ENCODE measurements around the gene RALB.

DNA sequence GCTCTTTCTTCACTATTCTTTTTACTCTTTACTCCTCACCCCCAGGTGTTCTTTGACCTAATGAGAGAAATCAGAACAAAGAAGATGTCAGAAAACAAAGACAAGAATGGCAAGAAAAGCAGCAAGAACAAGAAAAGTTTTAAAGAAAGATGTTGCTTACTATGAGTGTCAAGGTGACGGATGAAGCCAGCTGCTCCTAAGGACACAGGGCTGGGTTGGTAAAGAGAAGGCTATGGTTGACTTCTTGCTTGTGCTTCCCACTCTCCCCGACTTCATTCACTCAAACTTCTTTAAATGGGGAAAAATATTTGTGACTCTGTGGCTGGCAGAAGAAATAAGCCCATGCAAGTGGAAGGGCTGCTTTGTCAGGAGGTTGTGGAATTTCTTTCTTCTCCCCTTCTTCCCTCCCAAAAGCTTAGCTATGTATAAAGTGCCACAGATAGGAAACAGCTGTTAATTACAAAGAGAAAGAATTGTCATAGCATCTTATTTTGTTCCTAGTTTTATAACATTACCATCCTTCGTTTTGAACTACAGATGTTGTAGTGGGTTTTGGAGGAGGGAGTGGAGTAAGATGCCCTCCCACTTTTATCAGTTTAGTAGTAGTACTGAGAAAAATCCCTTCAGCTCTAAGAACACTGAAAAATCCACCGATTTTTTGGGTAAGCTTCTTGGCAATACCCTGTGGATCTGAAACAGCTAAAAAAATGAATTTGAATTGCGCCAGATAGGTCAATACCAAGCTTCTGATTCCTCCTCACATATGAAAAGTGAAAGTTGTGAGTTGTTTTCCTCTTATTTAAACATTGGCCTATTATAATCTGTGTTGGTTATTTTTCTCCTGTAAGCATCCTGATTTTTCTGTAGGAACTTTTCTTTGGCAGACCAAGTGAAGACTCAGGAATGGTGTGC lies 40.7 kb downstream of the RALB start:
- TF ChIP-seq GATA2 (IDR thresholded peaks at IDR 0.05; ENCODE audit: low read depth, low read length) (no peak), GATA3 (IDR thresholded peaks at IDR 0.05; ENCODE audit: low read depth, low read length) (no peak)

Measured in SH-SY5Y (cell line).